Upper lobe of left lung (tissue), 6 donors: ENCODE data around the gene SCTR. TPM values are rescaled to one million over a fixed set of nuclear protein-coding genes. Genes with fewer than 3 reads are reported as not detected.

ENCODE experiments used
- ATAC-seq, 2 donors: fragments of 200-7000 bp; cut with Tn5 transposase; one replicate each; pipeline ENCODE4 v1.9.1; 2022; ENCODE audit warnings: mild to moderate bottlenecking in 2 of 2, moderate library complexity in 2 of 2; ENCODE audit not compliant: low FRiP score in 2 of 2
- DNase-seq, 2 donors: peaks; one replicate each; pipeline ENCODE4 v3.0.0-alpha.2; 2019 to 2020
- H3K27ac ChIP-seq, 4 donors: fragments of 200-600 bp; sonication (generic); one replicate each; pipeline ENCODE4 v1.5.1; 2016 to 2019
- H3K27me3 ChIP-seq, 4 donors: fragments of 200-600 bp; sonication (generic); one replicate each; pipeline ENCODE4 v1.5.1; 2017 to 2019
- H3K36me3 ChIP-seq, 4 donors: fragments of 200-600 bp; sonication (generic); one replicate each; pipeline ENCODE4 v1.5.1; 2016 to 2019
- H3K4me1 ChIP-seq, 4 donors: fragments of 200-600 bp; sonication (generic); one replicate each; pipeline ENCODE4 v1.5.1; 2018 to 2019
- H3K4me3 ChIP-seq, 4 donors: fragments of 200-600 bp; sonication (generic); one replicate each; pipeline ENCODE4 v1.5.1; 2017 to 2019; ENCODE audit warnings: mild to moderate bottlenecking in 2 of 4, moderate library complexity in 1 of 4
- H3K9me3 ChIP-seq, 4 donors: fragments of 200-600 bp; sonication (generic); one replicate each; pipeline ENCODE4 v1.5.1; 2018 to 2019
- EP300 ChIP-seq, 4 donors: sonication (generic); formaldehyde crosslinking; IDR thresholded peaks; one replicate each; pipeline ENCODE4 v1.5.1; 2017; ENCODE audit warnings: antibody characterized with exemption in 4 of 4, control low read depth in 2 of 4
- POLR2A ChIP-seq, 4 donors: fragments of 450-650 bp; IDR thresholded peaks; one replicate each; pipeline ENCODE4 v1.5.1; 2016 to 2017; ENCODE audit warnings: antibody characterized with exemption in 4 of 4, mild to moderate bottlenecking in 2 of 4
- POLR2AphosphoS5 ChIP-seq, 2 donors: sonication (generic); formaldehyde crosslinking; IDR thresholded peaks; one replicate each; pipeline ENCODE4 v1.5.1; 2017; ENCODE audit warnings: antibody characterized with exemption in 2 of 2
- WGBS, 2 donors: methylation state at CpG; one replicate each; pipeline ENCODE4 v1.1.5; 2017 to 2018; 5-methylcytosine and 5-hydroxymethylcytosine counted together
- total RNA-seq, 6 donors: library from RNA; depleted of rRNA in 4 of 6; stranded (reverse); fragments of >200 nt in 4 of 6; gene quantifications; one replicate each; pipeline versions ENCODE4 v1.1.0 to v1.2.1, GENCODE V29; 2016 to 2021
- TF ChIP-seq, protein P1 (sequence below), 6 experiments: fragments of 450-650 bp in 4 of 6; fragments of 200-600 bp in 2 of 6; sonication (generic) in 2 of 6; IDR thresholded peaks; one replicate each; pipeline ENCODE4 v1.5.1; 2016 to 2019; ENCODE audit warnings: antibody characterized with exemption in 6 of 6
- donor health status: DM: no; HTN: no; CAD: no; lungs with moderate emphysema.
- donor health status: DM: no; HTN: yes; CAD: no; lungs with severe emphysema.

The SCTR gene
- total RNA-seq, 6 donors from 2014 or later, result 3.2 to 52.5 (median 16.6) TPM

DNA sequence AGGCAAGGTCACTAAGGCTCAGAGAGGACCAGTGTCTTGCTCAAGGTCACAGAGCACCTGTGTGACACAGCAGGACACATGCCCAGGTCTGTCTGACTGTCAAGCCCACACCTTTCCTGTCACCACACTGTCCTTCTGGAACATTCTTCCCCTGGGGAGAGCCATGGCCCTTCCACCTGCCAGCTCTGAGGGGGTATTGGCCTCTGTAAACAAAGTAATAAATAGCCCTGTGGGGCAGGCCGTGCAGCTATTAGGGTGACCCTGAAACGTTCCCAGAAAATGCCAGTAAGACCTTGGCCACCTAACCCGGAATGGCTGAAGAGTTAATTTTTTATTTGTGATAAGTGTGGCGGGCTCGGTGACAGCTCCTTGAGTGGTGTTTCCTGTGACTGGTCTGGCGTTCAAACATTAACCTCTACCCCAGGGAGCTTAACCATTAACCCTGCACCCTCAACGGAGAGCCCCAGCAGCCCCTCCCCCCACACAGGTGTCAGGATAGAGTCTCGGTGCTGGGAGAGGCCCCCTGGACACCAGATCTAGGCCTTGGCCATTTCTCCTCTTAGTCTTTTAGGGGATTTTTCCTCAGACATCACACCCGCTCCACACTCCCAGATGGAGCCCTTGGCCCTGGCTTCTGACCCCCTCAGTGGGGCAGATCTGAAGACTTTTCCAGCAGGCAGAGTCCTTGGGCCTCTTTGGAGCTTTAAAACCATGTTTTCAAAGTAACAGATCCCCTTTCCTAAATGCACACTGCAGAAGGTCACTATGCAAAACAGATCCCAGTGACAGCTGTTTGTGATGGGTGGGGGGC is 36.6 kb downstream of the SCTR start:
- WGBS, 2 donors, result 28 to 44% methylated on average over 6 to 9 of the region's 9 CpGs
- no peaks in the 10 kb centered on the region for H3K27me3 ChIP-seq
- no peaks in the 10 kb centered on the region for H3K9me3 ChIP-seq
- ATAC-seq (peak; percentile 34 to 79), DNase-seq (peak in 1 of 2 donors; percentile 75)
- TF ChIP-seq POLR2A (IDR thresholded peaks at IDR 0.05) (no peak), POLR2AphosphoS5 (IDR thresholded peaks at IDR 0.05) (no peak), EP300 (IDR thresholded peaks at IDR 0.05) (no peak)
- TF ChIP-seq, protein P1, sequence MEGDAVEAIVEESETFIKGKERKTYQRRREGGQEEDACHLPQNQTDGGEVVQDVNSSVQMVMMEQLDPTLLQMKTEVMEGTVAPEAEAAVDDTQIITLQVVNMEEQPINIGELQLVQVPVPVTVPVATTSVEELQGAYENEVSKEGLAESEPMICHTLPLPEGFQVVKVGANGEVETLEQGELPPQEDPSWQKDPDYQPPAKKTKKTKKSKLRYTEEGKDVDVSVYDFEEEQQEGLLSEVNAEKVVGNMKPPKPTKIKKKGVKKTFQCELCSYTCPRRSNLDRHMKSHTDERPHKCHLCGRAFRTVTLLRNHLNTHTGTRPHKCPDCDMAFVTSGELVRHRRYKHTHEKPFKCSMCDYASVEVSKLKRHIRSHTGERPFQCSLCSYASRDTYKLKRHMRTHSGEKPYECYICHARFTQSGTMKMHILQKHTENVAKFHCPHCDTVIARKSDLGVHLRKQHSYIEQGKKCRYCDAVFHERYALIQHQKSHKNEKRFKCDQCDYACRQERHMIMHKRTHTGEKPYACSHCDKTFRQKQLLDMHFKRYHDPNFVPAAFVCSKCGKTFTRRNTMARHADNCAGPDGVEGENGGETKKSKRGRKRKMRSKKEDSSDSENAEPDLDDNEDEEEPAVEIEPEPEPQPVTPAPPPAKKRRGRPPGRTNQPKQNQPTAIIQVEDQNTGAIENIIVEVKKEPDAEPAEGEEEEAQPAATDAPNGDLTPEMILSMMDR (IDR thresholded peaks at IDR 0.05), result no peak
- no peaks in the 10 kb centered on the region for H3K36me3 ChIP-seq
- H3K27ac ChIP-seq, result peak overlapping the region in 3 of 4 donors; percentile 63 to 82 (median 72)
- H3K4me3 ChIP-seq, result no peak overlapping the region
- H3K4me1 ChIP-seq, result peaks cover 32 to 57% (median 45%) of the 10 kb centered on the region in 4 donors

- no peak for DNase-seq
- Histone ChIP-seq H3K27me3 (no peaks in the 10 kb centered on the region), H3K9me3 (no peaks in the 10 kb centered on the region), H3K27ac (peak overlapping the region in 2 of 4 donors; percentile 35 to 52), H3K36me3 (no peaks in the 10 kb centered on the region), H3K4me3 (no peak overlapping the region), H3K4me1 (peaks cover 32 to 62% (median 49%) of the 10 kb centered on the region in 4 donors)
- TF ChIP-seq EP300 (IDR thresholded peaks at IDR 0.05) (no peak), POLR2AphosphoS5 (IDR thresholded peaks at IDR 0.05) (no peak), POLR2A (IDR thresholded peaks at IDR 0.05) (no peak)
- TF ChIP-seq, protein P1 (IDR thresholded peaks at IDR 0.05), result no peak
- ATAC-seq, result no peak
- 52 to 66% methylated on average over 6 of the region's 7 CpGs for WGBS, 2 donors
These were observed 37.4 kb downstream of the SCTR start for GRCh38 chr2:119486886-119487285.

GRCh38 chr2:119486196-119486827 is 38.0 kb downstream of the SCTR start:
- ATAC-seq (no peak), DNase-seq (no peak)
- Histone ChIP-seq H3K4me3 (no peak overlapping the region), H3K36me3 (no peaks in the 10 kb centered on the region), H3K4me1 (peaks cover 32 to 60% (median 46%) of the 10 kb centered on the region in 4 donors), H3K27ac (peak overlapping the region in 1 of 4 donors; percentile 14), H3K9me3 (no peaks in the 10 kb centered on the region), H3K27me3 (no peaks in the 10 kb centered on the region)
- TF ChIP-seq EP300 (IDR thresholded peaks at IDR 0.05) (no peak), POLR2A (IDR thresholded peaks at IDR 0.05) (no peak), POLR2AphosphoS5 (IDR thresholded peaks at IDR 0.05) (no peak)
- TF ChIP-seq, protein P1 (IDR thresholded peaks at IDR 0.05), result no peak
- 80 to 83% methylated on average over 10 of the region's 10 CpGs for WGBS, 2 donors

DNA sequence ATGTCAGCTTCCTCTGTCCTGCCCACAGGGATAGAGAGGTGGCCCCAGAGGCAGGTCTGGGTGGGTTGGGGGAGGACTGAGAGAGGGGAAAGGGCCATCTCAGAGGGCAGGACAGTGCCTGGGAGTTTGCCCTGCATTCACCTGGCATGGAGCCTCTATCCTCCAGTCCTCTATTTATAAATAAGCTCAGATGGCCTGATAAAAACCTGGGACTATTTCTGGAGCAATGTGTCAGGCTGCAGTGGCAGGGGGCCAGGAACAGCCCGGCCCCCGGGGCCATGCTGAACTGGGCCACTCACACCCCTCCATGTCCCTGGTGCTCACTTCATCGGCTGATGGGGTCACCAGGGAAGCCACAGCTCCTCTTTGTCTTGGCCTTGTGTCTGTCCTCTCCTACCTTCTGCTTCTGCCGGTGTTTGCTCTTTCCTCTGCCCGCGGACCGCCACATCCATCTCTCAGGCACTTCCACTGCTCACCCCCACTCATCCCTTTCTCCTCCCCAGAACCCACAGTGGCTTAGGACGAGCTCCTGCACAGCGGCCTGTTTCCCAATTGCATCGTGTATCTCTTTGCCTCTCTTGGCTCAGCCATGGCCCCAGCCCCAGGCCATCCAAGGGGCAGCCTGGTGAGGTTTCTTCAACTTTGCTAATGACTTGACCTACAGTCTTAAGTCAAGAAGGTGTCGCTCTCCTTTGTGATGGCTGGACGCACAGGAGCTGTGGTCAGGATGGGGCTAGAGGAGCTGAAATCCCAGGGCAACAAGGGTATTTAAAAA is 38.8 kb downstream of the SCTR start:
- Histone ChIP-seq H3K27me3 (no peaks in the 10 kb centered on the region), H3K4me1 (peaks cover 24 to 53% (median 39%) of the 10 kb centered on the region in 4 donors), H3K4me3 (no peak overlapping the region), H3K9me3 (no peaks in the 10 kb centered on the region), H3K36me3 (no peaks in the 10 kb centered on the region), H3K27ac (no peak overlapping the region)
- no peak for ATAC-seq
- WGBS, 2 donors, result 78 to 81% methylated on average over 12 of the region's 12 CpGs
- TF ChIP-seq, protein P1 (IDR thresholded peaks at IDR 0.05), result no peak
- TF ChIP-seq POLR2AphosphoS5 (IDR thresholded peaks at IDR 0.05), result no peak
- no peak for TF ChIP-seq POLR2A (IDR thresholded peaks at IDR 0.05)
- no peak for TF ChIP-seq EP300 (IDR thresholded peaks at IDR 0.05)
- peak in 1 of 2 donors; percentile 64 for DNase-seq
